AG20443 (cell line): ENCODE results near the gene GARIN5A.
A peak's percentile ranks its signal among the peaks of the same experiment; 100 is the strongest.
"Not testable (repeated sequence)": the region's sequence is repeated elsewhere in the genome, so short reads cannot be mapped to it uniquely, and the experiment has no call there.

ENCODE experiments used
- DNase-seq: peaks from one replicate; pipeline ENCODE4 v3.0.0; 2012; ENCODE audit warnings: low spot score, mixed read lengths

GARIN5A gene

DNA sequence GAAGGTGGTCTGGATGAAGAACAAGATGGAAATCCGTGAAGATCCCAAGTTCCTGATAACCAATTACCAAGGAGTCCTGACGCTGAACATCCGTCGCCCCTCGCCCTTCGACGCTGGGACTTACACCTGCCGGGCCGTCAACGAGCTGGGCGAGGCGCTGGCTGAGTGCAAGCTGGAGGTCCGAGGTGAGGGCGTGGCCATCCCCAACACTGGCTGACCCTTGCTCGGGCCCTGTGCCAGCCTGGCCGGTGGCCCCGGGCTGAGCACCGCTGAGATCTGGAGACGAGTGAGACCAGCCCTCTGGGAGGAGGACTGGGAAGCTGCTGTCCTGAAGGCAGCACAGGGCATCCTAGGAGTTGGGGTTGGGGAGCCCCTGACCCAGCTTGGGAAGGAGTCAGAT is 12.3 kb downstream of the GARIN5A start:
- no peak for DNase-seq

DNA sequence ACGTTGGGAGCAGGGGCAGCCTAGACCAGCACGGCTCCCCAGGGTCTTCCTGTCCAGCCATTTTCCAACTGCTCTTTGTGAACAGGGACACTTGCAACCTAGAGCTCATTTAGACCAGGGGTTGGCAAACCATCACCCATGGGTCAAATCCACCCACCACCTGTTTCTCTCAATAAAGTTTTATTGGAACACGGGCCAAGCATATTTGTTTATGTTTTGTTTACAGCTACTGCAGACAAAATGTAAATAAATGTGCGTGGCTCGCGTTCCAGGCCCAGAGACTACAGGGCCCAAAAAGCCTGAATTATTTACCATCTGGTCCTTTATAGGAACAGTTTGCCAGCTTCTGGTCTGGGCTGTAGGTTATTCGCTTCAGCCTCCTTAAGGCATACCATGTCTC is 13.7 kb downstream of the GARIN5A start:
- no peak for DNase-seq

DNA sequence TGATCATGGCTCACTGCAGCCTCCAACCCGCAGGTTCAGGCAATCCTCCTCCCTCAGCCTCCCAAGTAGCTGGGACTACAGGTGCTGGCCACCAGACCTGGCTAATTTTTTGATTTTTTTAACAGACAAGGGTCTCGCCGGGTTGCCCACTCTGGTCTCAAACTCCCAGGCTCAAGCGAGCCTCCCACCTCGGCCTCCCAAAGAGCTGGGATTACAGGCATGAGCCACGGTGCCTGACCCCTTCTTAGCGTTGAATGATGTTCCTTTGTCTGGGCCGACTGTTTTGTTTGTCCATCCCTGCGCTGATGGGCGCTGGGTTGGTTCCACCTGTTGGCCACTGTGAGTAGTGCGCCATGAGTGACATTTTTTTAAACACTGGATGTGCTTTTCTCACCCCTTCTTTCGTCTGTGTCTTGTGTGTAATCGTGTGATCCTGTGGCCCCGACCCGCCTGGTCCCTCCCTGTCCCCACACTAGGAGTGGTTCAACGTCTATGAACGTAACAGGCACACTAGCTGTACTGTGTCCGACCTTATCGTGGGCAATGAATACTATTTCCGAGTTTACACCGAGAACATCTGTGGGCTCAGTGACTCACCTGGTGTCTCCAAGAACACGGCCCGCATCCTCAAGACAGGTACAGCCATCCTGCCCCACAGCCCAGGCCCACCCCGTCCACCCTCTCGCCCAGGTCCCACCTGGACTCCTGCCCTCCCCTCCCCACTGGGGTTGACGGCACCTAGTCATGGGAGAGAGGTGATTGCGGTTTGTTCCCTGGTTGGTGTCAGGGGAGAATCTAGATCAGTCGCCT is 15.4 kb downstream of the GARIN5A start:
- DNase-seq = peak; percentile 92

GRCh38 chr19:50460161-50460765 is 16.4 kb downstream of the GARIN5A start:
- DNase-seq = peak; percentile 40

GRCh38 chr19:50459638-50460037 is 17.0 kb downstream of the GARIN5A start:
- no peak for DNase-seq

DNA sequence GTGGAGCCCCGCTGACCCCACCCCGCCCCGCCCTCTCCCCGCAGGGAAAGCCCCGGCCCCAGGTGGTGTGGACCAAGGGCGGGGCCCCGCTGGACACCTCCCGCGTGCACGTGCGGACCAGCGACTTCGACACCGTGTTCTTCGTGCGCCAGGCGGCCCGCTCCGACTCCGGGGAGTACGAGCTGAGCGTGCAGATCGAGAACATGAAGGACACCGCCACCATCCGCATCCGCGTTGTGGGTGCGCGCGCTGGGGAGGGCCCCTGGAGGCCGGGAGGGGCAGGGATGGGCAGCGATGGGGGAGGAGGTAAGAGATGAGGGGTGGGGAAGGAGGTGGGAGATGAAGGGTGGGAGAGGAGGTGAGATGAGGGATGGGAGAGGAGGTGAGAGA is 17.6 kb downstream of the GARIN5A start:
- DNase-seq = no peak

DNA sequence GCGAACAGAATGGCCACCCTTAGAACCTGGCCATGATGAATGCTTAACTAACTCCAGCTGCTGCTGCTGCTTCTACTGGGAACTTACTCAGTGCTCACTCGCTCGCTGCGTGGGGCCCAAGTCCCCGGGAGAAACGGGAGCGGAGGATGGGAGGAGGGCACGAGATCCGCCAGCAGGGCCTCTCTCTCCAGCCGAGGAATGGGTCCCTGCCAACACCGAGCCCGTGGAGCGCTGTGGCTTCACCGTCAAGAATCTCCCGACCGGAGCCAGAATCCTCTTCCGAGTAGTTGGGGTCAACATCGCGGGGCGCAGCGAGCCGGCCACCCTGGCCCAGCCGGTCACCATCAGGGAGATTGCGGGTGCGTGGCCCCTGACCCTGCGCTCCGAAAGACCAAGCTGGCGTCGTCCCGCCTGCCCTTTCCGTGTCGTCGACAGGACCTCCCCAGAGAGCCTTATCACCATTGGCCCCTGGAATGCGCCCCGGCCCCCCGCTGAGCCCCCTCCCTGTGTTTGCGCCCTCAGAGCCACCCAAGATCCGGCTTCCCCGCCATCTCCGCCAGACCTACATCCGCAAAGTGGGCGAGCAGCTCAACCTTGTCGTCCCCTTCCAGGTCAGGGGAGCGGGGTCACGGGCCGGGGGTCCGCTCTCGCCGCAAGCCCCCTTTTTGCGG is 18.1 kb downstream of the GARIN5A start:
- DNase-seq = peak; percentile 57

- DNase-seq = no peak
These were observed 19.3 kb downstream of the GARIN5A start for GRCh38 chr19:50457300-50457699.

- no peak for DNase-seq
These were observed 20.7 kb downstream of the GARIN5A start for GRCh38 chr19:50455992-50456391.

- no peak for DNase-seq
These were observed 23.4 kb downstream of the GARIN5A start for GRCh38 chr19:50453243-50453642.

- DNase-seq = no peak
These were observed 25.5 kb downstream of the GARIN5A start for GRCh38 chr19:50451223-50451534.

DNA sequence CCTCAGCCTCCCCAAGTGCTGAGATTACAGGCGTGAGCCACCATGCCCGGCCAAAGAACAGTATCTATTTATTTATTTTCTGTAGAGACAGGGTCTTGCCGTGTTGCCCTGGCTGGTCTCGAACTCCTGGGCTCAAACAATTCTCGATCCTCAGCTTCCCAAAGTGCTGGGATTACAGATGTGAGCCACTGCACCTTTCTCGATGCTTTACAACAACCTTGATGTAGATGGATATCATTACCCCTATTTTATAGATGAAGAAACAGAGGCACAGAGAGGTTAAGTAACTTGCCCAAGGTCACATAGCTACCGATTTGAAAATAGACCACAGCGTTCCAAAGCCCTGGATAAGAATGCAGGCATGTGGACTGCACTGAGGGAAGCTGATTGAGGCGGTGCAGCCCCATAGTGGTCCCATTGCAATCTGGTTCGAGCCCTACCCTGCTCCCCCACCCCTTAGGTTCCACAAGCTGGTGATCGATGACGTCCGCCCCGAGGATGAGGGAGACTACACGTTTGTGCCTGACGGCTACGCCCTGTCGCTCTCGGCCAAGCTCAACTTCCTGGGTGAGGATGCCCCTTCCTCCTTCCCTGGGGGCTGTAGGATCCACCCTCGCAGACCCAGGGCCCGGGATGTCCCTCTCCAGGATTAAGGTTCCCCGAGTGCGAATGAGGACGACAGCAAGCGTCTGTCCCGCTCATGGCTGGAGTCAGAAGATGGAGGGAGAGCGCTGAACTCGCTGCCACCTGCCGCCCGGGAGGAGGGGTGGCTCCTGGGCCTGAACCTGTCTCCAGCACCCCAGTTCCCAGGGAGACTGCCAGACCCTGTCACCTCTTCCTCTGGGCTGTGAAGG is 26.1 kb downstream of the GARIN5A start:
- DNase-seq = no peak

DNA sequence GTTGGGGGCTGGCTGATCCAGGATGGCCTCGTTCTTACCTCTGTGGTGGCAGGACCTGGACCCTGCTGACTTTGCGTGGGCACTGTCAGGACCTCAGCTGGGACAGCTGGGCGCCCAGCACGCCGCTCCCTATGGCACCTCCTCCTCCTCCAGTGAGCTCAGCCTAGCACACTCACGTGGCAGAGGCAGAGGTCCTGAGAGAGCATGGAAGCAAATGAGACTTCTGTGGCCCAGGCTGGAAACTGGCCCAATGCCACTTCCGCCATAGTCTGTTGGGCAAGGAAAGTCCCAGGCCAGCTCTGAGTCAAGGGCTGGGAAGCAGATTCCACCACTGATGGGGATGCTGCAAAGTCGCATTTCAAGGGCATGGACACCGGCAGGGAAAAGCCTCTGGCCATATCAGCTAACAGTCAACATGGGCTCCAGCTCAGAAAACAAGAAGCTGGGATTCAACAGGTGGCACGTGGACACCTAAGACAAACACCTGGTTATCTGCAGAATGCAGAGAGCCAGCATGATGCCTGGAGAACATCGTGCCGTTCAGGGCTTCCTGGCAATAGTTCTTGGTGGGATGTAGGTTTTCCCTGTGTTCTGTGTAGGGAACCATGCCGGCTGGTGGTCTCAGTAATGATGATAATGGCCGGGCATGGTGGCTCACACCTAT is 27.3 kb downstream of the GARIN5A start:
- no peak for DNase-seq

- no peak for DNase-seq
These were observed 28.9 kb downstream of the GARIN5A start for GRCh38 chr19:50447750-50448149.

GRCh38 chr19:50447053-50447452 is 29.6 kb downstream of the GARIN5A start:
- no peak for DNase-seq

DNA sequence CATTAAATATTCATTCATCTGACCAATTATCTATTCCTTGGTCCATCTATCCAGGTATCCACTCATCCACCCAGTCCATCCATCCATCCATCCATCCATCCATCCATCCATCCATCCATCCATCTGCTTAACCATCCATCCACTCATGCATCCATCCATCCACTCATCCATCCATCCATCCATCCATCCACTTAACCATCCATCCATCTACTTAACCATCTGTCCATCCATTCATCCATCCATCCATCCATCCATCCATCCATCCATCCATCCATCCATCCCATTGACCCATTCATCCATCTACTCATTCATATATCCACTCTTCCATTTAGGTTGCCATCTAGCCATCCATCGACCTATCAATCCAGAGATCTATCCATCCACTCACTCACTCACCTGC is 32.6 kb downstream of the GARIN5A start:
- no peak for DNase-seq

DNA sequence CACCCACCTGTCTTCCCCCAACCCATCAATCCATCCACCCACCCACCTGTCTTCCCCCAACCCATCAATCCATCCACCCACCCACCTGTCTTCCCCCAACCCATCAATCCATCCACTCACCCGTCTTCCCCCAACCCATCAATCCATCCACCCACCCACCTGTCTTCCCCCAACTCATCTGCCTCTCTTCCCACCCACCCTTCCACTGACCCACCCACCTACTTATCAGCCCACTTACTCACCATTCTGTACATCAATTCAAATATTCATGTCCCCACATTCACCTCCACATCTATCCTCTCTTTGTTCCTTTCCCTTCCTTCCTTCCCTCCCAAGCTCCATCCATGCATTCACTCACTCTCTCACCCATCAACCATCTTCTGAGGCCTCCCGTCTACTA is 37.5 kb downstream of the GARIN5A start:
- not testable (repeated sequence) for DNase-seq

DNA sequence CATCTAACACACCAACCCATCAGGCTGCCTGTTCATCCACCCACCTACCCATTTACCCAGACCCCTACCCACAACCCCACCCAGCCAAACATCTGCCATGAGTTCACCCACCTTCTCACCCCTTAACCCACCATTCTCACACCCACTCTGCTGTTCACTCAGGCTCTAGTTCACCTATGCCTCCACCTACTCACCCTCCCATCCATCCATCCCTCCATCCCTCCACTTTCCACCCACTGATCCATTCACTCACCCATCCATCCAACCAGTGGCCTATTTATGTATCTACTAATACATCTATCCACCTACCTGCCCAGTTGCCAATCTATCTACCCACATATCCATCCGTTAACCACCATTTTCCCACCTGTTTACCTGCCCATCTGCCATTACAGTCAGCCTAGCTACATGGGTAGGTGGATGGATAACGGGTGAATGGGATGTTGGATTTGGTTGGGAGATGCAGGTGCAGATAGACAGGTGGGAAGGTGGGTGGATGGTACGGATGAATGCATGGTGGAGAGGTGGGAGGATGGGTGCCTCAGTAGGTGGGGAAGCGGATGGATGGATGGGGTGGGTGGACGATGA is 38.7 kb downstream of the GARIN5A start:
- DNase-seq = no peak

DNA sequence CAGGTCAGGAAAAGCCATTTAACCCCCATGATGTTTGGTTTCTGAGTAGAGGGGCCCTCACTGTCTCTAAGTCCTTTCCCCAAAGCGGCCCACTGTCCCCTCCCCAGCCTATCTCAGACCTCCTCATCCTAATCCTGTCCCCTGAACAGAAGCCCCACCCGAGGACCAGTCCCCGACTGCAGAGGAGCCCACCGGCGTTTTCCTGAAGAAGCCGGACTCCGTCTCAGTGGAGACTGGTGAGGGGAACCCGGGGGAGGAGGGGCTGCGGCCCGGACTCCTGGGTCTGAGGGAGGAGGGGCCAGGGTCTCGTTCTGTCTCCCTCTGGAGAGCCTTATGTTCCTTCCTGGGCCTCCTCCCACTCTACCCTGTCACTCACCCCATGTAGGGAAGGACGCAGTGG is 41.0 kb downstream of the GARIN5A start:
- DNase-seq = no peak

- DNase-seq = no peak
These were observed 41.4 kb downstream of the GARIN5A start for GRCh38 chr19:50435221-50435620.

DNA sequence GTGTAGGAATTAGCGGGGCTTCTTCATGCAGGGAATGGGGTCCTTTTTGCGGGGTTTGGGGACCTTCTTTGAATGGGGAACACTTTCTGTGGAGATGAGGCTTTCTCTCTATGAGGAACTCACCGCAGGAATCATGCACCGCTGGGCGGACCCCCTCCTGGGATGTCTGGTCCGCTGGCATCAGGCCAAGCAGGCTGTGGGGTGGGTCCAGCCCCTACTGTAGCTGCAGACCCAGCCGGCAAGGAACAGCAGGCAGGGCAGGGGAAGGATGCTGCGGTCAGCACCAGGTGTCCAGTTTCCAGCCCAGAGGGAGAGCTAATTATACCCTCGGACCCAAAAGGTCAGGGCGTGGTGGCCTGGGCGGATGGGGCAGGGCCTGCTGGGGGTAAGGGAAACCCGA is 42.1 kb downstream of the GARIN5A start:
- DNase-seq = no peak
